HG03039 (cell line): ENCODE results near the gene INPPL1.

Source experiments
- ATAC-seq: cut with Tn5 transposase; IDR thresholded peaks from one replicate; pipeline ENCODE4 v1.9.1; 2021; ENCODE audit warnings: mild to moderate bottlenecking, moderate library complexity; ENCODE audit not compliant: unreplicated experiment

INPPL1 gene

GRCh38 chr11:72232260-72233055 is 7.9 kb downstream of the INPPL1 start:
- ATAC-seq, result no peak

DNA sequence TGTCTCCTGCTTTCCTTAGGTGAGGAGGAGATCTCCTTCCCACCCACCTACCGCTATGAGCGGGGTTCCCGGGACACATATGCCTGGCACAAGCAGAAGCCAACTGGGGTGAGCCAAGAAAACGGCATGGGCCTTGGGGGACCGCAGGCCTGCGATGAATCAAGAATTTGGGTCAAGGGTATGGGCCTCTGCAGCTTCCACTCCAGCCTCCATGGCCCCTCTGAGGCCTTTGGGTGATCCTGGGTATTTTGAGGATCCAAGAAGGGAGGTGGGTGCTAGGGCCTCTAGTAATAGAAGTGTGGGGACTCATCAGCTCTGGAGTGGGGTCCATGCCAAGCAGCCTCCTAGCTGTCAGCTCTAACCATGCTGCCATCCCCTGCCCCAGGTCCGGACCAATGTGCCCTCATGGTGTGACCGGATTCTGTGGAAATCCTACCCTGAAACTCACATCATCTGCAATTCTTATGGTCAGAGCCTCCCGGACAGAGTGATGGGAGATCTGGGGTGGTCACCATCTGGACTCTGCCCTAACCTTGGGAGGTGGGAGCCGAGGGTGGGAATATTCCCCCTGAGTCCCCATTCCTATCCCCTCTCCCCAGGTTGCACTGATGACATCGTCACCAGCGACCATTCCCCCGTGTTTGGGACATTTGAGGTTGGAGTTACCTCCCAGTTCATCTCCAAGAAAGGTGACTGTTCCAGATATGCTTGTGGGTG is 8.6 kb downstream of the INPPL1 start:
- no peak for ATAC-seq

- no peak for ATAC-seq
Measured at GRCh38 chr11:72233773-72234513, 9.4 kb downstream of the INPPL1 start.

- no peak for ATAC-seq
Measured at GRCh38 chr11:72234514-72234830, 9.9 kb downstream of the INPPL1 start.

DNA sequence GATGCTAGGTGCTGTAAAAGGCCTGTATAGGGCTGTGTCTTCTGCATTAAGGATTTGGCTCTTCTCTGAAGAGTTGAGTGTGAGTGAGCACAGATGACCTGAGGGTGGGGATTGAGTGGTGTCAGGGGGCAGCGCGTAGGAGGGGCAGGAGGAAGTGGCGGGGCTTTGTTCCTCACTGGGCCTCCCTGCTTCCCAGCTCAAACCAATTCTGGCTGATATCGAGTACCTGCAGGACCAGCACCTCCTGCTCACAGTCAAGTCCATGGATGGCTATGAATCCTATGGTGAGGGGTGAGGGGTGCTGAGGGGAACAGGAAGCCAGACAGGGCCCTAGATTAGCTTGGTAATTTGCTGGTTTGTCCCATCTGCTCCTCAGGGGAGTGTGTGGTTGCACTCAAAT is 10.4 kb downstream of the INPPL1 start:
- ATAC-seq, result no peak

DNA sequence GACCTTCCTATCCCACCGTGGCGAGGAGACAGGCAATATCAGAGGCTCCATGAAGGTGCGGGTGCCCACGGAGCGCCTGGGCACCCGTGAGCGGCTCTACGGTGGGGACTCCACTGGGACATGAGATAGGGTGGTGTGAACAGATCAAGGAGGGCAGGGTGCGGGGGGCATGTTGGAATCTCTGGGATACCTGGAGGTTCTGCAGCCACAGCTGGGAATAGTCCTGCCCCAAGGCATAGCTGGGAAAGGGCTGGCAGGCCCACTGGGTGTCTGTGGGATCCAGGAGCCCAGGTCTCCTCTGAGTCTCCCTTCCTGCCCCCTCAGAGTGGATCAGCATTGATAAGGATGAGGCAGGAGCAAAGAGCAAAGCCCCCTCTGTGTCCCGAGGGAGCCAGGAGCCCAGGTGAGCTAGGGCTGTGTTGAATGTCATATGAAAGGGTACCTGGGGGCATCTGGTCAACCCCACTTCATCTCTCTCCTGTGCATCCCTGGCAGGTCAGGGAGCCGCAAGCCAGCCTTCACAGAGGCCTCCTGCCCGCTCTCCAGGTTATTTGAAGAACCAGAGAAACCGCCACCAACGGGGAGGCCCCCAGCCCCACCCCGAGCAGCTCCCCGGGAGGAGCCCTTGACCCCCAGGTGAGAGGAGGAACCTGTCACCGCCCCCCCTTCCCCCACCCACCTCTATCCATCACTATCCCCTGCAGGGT is 10.9 kb downstream of the INPPL1 start:
- no peak for ATAC-seq

GRCh38 chr11:72236083-72236697 is 11.6 kb downstream of the INPPL1 start:
- ATAC-seq, result no peak

DNA sequence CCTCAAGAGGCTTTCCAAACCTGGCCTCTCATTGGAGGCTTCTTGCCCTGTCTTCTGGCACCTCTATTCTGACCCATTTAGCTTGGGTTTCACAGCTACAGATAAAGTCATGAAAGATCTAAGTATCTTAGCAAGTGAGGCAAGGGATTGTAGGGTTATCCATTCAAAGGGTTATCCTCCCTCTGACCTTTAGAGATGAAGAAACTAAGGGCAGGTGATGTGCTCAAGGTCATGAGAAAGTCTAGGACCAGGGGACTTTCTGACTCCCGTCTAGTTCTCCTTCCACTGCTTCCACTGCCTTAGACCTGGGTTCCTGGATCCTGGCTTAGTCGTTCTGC is 12.2 kb downstream of the INPPL1 start:
- no peak for ATAC-seq

- ATAC-seq, result no peak
Measured at GRCh38 chr11:72237112-72237931, 12.8 kb downstream of the INPPL1 start.

- ATAC-seq, result no peak
Measured at GRCh38 chr11:72238040-72238450, 13.5 kb downstream of the INPPL1 start.

DNA sequence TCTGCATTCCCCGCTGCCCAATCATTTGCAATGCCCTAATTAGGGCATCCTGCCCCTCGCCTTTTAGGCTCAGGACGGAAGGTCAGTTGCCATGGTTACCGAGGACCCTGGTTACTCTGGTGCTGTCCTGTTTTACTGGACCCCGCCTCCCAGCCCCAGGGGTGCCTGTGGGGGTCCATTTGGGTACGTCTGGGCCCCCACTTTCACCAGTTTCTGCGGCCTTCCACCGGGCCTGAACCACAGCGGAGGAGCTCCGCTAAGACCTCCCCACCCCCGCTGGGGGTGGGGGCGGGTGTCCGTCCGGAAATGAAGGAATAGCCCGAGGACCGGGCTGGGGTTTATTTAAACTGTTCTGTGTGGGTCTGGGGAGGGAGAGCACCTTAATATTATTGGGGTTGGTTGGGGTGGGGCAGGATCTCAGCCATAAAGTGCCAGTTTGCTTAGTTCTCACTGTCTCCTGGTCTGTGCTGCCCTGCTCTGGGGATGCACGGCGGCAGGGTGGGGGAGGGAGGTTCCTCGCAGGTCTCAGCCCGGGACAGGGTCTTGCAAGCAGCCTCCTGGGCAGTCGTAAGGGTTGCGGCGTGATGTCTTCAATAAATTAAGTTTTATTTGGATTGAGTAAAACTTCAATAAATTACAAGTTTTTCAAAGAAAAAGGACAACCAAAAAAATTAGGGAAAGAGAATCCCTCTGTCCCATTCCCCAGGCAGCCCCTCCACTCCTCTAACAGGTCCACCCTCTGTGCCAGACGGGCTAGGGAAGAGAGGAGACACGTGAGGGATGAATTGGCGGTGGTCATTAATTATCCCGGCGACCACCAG is 14.1 kb downstream of the INPPL1 start:
- no peak for ATAC-seq

DNA sequence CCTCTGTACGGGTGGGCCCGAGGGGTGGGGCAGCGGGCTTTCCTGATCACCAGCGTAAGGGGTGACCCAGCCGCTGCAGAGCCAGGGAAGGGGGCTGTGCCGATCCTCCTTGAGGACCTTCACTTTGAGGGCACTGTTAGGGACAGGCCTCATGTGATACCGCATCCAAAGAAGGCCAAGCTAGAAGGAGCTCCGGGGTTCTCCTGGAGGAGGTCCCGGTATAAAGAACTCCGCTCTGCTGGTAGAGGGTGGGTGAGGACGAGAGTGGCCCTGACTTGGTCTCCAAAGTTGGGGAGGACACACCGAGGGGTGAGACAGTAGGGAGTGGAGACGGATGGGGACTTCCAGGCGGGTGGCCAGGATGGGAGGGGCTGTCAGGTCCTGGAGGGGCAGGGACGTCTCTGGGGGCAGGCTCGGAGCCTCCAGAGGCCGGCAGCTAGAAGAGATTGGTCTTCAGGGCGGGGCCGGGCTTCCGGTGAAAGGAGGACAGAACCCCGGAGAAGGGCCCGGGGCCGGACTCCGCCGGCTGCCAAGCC is 14.8 kb downstream of the INPPL1 start:
- ATAC-seq, result no peak

DNA sequence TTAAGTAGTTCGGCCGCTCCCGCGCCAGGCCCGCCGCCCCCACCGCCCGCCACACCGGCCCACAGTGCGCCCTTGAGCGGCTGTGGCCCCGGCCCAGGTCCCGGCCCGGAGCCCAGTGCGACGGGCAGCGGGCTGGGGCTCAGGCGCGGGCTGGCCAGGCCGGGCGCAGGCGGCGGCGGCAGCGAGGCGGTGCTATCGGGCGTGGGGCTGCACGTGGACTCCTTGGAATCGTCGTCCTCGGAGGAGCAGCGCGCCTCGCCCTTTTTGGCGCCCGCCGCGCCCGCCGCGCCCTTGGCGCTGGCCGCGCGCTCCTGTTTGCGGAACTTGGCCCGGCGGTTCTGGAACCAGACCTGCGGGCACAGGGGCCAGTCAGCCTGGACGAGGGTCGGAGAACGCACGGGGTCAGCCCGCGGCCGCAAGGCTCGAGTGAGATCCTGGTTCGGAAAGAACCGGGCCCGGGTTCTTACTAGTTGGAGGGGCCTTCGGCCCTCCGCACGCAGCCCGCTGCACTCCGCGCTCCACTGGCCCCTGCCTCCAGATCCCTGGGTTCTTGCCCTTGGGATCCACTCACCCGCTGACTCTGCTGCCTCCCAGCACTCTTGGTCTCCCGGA is 15.4 kb downstream of the INPPL1 start:
- no peak for ATAC-seq

DNA sequence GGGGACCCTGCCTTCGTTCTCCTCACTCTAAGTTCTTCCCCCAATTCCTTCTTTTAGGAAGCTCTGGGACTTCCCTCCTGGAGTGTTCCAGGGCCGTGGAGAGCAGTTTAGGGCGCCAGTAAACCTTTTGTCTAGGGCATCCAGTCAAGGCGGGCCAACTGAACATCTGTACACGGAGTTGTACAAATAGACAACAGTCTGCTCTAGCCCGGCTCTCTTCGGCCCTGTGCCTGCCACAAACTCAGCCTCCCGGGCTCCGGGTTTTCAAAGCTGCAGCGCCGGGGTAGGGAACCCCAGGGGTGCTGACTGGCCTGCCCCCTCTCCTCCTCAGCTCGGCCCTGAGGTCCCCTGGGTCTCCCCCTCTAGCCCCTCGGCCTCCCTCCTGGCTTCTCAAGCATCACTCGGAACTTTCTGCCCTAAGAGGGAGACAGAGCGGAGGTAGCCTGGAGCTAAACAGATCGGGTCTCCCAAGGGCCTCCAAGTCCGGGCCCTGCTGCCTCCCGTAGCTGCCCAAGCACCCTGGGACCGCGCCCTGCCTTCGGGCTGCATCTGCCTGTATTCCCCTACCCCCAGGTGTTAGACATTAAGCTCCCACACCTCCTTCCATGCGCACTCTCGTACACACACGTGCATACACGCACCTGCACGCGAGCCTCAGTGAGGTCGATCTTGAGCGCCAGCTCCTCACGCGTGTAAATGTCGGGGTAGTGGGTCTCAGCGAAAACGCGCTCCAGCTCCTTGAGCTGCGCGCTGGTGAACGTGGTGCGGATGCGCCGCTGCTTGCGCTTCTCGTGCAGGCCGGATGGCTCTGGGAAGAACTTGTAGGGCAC is 16.1 kb downstream of the INPPL1 start:
- no peak for ATAC-seq

DNA sequence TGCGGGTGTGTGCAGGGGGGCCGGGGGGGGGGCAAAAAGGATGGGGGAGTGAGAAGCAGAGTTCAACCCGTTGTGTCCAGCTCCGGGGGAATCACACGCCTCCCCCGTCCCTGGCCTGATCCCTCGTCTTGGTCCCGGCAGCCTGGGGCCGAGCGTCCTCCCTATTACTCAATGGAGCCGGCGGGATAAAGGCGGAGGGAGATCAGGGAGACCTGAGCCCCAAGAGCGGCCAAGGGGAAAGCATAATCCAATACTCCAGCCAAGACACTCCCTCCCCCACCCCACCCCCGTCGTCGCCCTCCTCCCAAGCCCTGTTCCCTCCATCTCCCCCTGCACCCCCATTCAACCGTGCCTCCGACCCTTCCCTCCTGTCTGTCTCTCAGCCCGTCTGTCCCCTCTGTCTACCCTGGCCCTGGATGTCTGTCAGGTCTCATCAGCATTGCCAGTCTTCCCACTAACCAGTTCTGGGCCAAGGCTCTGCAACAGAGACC is 16.8 kb downstream of the INPPL1 start:
- ATAC-seq, result no peak

DNA sequence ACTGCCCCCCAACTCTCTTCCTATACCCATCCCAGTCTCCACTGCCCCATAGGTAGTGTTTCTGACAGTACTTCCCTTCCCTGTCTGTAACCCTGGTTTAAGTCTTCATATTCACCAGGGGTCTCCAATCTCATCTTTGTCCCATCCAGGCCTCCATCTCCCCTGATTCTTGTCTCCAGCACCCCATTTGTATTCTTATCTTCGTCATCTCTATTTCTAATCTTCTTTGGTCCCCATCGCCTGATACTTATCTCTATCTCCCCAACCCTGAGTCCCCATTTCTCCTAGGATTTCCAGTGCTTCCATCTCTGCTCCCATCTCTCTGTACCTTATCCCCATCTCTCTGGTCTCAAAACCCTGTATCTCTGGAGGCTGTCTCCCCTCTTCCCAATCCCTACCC is 17.6 kb downstream of the INPPL1 start:
- ATAC-seq, result no peak
